Muscle layer of duodenum (tissue), 2 donors: ENCODE results near the gene KIAA1549.

Experiments used
- H3K27ac ChIP-seq: one replicate; pipeline ENCODE4 v1.7.0; 2013; ENCODE audit warnings: mild to moderate bottlenecking, low read length
- H3K27me3 ChIP-seq: one replicate; pipeline ENCODE4 v1.7.0; 2013; ENCODE audit warnings: low read depth, mild to moderate bottlenecking, control low read depth, low read length
- H3K36me3 ChIP-seq, 2 donors: one replicate each; pipeline ENCODE4 v1.7.0; 2013; ENCODE audit warnings: low read length in 2 of 2, control low read depth in 1 of 2, mild to moderate bottlenecking in 1 of 2; ENCODE audit not compliant: insufficient read depth in 2 of 2, control insufficient read depth in 1 of 2
- H3K4me1 ChIP-seq, 2 donors: one replicate each; pipeline ENCODE4 v1.7.0; 2013; ENCODE audit warnings: low read length in 2 of 2, mild to moderate bottlenecking in 2 of 2, control low read depth in 1 of 2, moderate library complexity in 1 of 2; ENCODE audit not compliant: insufficient read depth in 2 of 2, control insufficient read depth in 1 of 2
- H3K4me3 ChIP-seq, 2 donors: one replicate each; pipeline ENCODE4 v1.7.0; 2013; ENCODE audit warnings: low read length in 2 of 2, low read depth in 1 of 2, mild to moderate bottlenecking in 1 of 2
- H3K9me3 ChIP-seq, 2 donors: one replicate each; pipeline ENCODE4 v1.7.0; 2013; ENCODE audit warnings: low read length in 2 of 2, control low read depth in 1 of 2, mild to moderate bottlenecking in 1 of 2; ENCODE audit not compliant: control insufficient read depth in 1 of 2
- donor health status: healthy.

Gene KIAA1549

GRCh38 chr7:138889582-138890498, 91.3 kb downstream of the KIAA1549 start:
- no peaks in the 10 kb centered on the region for H3K36me3 ChIP-seq
- H3K9me3 ChIP-seq, result no peaks in the 10 kb centered on the region
- H3K4me3 ChIP-seq, result no peak overlapping the region
- H3K27ac ChIP-seq, result no peak overlapping the region
- H3K4me1 ChIP-seq, result no peaks in the 10 kb centered on the region
- no peaks in the 10 kb centered on the region for H3K27me3 ChIP-seq

GRCh38 chr7:138887872-138888656, 93.1 kb downstream of the KIAA1549 start:
- Histone ChIP-seq H3K27ac (no peak overlapping the region), H3K4me1 (no peaks in the 10 kb centered on the region)

GRCh38 chr7:138887085-138887710, 94.0 kb downstream of the KIAA1549 start:
- no peaks in the 10 kb centered on the region for H3K4me1 ChIP-seq
- H3K36me3 ChIP-seq, result no peaks in the 10 kb centered on the region
- H3K27ac ChIP-seq, result no peak overlapping the region
- H3K27me3 ChIP-seq, result no peaks in the 10 kb centered on the region
- H3K4me3 ChIP-seq, result no peak overlapping the region
- no peaks in the 10 kb centered on the region for H3K9me3 ChIP-seq

More at GRCh38 chr7:138887872-138888656, 93.1 kb downstream of the KIAA1549 start:
- no peaks in the 10 kb centered on the region for H3K9me3 ChIP-seq
- no peaks in the 10 kb centered on the region for H3K27me3 ChIP-seq
- no peak overlapping the region for H3K4me3 ChIP-seq
- no peaks in the 10 kb centered on the region for H3K36me3 ChIP-seq

DNA sequence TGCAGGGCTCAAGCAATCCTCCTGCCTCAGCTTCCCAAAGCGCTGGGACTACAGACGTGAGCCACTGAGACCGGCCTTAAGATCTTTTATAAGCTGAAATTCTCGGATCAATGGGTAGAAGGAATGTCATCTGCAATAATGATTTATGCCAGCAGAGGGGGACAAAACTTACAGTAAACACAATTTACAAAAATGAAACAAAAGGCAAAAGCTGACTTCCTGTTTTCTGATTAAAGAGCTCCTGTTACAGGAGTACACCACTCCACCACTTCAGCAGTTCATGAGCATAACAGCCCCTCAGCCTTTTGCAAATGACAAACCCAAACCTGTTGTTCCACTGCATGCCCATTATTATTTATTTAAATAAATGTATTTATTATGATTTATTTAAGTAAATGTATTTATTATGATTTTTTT, 94.7 kb downstream of the KIAA1549 start:
- no peak overlapping the region for H3K27ac ChIP-seq
- H3K9me3 ChIP-seq, result no peaks in the 10 kb centered on the region
- no peaks in the 10 kb centered on the region for H3K36me3 ChIP-seq
- H3K4me1 ChIP-seq, result no peaks in the 10 kb centered on the region
- no peaks in the 10 kb centered on the region for H3K27me3 ChIP-seq
- no peak overlapping the region for H3K4me3 ChIP-seq

GRCh38 chr7:138885383-138886147, 95.6 kb downstream of the KIAA1549 start:
- H3K9me3 ChIP-seq, result no peaks in the 10 kb centered on the region
- H3K36me3 ChIP-seq, result no peaks in the 10 kb centered on the region
- H3K27me3 ChIP-seq, result no peaks in the 10 kb centered on the region
- H3K4me3 ChIP-seq, result no peak overlapping the region
- no peaks in the 10 kb centered on the region for H3K4me1 ChIP-seq
- no peak overlapping the region for H3K27ac ChIP-seq

- Histone ChIP-seq H3K9me3 (no peaks in the 10 kb centered on the region), H3K4me1 (no peaks in the 10 kb centered on the region), H3K27ac (no peak overlapping the region), H3K36me3 (no peaks in the 10 kb centered on the region), H3K27me3 (no peaks in the 10 kb centered on the region), H3K4me3 (no peak overlapping the region)
Measured at GRCh38 chr7:138882249-138882648, 98.9 kb downstream of the KIAA1549 start.

DNA sequence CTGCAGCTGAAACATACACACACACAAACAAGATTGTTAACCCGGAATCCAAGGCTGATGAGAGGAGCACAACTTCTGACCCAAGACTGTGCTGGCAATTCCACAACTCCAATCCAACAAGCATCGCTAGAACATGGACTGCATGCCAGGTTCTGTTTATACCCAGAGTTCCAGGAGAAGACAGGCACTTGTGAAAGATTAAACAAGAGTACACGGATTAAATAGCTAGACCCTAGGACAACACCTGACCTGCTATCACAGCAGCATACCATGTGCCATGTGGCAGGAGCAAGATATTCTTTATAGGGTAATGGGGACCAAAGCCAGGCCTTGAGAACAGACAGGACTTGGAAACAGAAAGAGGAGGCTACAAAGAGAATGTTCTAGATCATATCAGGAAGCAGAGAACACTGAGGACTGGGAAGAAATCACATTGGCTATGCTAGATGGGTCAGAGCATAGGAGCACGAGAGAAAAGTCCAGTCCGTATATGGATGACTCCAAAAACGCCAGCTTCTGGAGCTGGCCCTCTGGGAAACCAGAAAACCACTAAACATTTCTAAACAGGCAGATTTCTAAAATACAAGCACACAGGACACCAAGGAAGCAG, 99.5 kb downstream of the KIAA1549 start:
- Histone ChIP-seq H3K27ac (no peak overlapping the region), H3K36me3 (no peaks in the 10 kb centered on the region), H3K4me3 (no peak overlapping the region), H3K9me3 (no peaks in the 10 kb centered on the region), H3K4me1 (no peaks in the 10 kb centered on the region), H3K27me3 (no peaks in the 10 kb centered on the region)

GRCh38 chr7:138880881-138881578, 100.2 kb downstream of the KIAA1549 start:
- H3K27me3 ChIP-seq, result no peaks in the 10 kb centered on the region
- H3K4me3 ChIP-seq, result no peak overlapping the region
- H3K27ac ChIP-seq, result no peak overlapping the region

GRCh38 chr7:138879356-138879755, 101.8 kb downstream of the KIAA1549 start:
- H3K36me3 ChIP-seq, result no peaks in the 10 kb centered on the region
- no peak overlapping the region for H3K4me3 ChIP-seq
- H3K27me3 ChIP-seq, result no peaks in the 10 kb centered on the region
- no peak overlapping the region for H3K27ac ChIP-seq
- no peaks in the 10 kb centered on the region for H3K9me3 ChIP-seq
- H3K4me1 ChIP-seq, result no peaks in the 10 kb centered on the region

More at GRCh38 chr7:138880881-138881578, 100.2 kb downstream of the KIAA1549 start:
- no peaks in the 10 kb centered on the region for H3K9me3 ChIP-seq
- no peaks in the 10 kb centered on the region for H3K36me3 ChIP-seq
- no peaks in the 10 kb centered on the region for H3K4me1 ChIP-seq

- Histone ChIP-seq H3K36me3 (no peaks in the 10 kb centered on the region), H3K9me3 (no peaks in the 10 kb centered on the region), H3K27ac (no peak overlapping the region), H3K4me1 (no peaks in the 10 kb centered on the region), H3K4me3 (no peak overlapping the region), H3K27me3 (no peaks in the 10 kb centered on the region)
Measured at GRCh38 chr7:138878856-138879255, 102.3 kb downstream of the KIAA1549 start.
